ENCODE data around the gene ATP1B3.
"Not testable (repeated sequence)": the region's sequence is repeated elsewhere in the genome, so short reads cannot be mapped to it uniquely, and the experiment has no call there.

ATP1B3 gene

DNA sequence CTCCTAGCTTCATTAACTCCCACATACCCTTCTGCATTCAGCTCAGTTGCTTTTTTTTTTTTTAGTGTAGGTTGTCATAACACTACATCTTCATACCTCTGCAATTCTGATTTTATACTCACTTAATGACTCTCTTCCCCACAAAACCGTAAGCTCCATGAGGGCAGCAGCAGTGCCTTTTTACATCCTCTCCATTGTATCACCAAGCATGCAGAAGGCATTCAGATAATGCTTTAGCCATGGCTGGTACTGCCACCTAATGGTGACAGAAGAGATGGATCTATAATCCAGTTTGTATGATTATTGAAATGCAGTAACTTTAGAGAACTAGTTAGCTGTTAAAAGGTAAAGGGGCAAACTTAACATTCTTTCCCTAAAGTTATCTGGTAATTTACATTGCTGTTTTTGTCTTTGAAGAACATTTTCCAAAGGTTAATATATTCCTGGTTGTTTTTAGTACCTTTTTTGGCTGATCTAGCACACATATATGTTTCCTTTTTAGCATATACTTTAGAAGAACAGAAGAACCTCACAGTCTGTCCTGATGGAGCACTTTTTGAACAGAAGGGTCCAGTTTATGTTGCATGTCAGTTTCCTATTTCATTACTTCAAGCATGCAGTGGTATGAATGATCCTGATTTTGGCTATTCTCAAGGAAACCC lies 36.8 kb downstream of the ATP1B3 start:
- no peaks in the 10 kb centered on the region for H3K4me1 ChIP-seq (ENCODE audit: control extremely low read depth in 1 of 4, control insufficient read depth in 4 of 4, insufficient read depth in 4 of 4, low read length in 3 of 4)
- H3K27ac ChIP-seq (ENCODE audit: insufficient read depth in 1 of 2, low read depth in 1 of 2, low read length in 2 of 2, poor library complexity in 1 of 2, severe bottlenecking in 2 of 2): no peak overlapping the region
- CTCF ChIA-PET: interaction anchor here (0.5 to 3.4 kb wide), 41 partner anchors 10 to 453 kb away, joined by 3 to 26 read pairs (median 4); partner anchors contain the start of gene RNF7
- peak; percentile 71 to 87 (median 87) for DNase-seq
- H3K27me3 ChIP-seq (replicated peaks in 2 of 5; ENCODE audit: control insufficient read depth in 4 of 5, insufficient read depth in 5 of 5, low read length in 4 of 5): no peaks in the 10 kb centered on the region
- POLR2A ChIA-PET: interaction anchor here (0.6 kb wide), 1 partner anchor 977 kb away, joined by 3 read pairs; no protein-coding TSS in a partner anchor
- H3K4me3 ChIP-seq (ENCODE audit: control insufficient read depth in 1 of 7, extremely low read depth in 1 of 7, insufficient read depth in 4 of 7, low read depth in 2 of 7, low read length in 6 of 7): no peak overlapping the region
- peaks cover 18 to 57% (median 31%) of the 10 kb centered on the region in 4 experiments for H3K36me3 ChIP-seq (ENCODE audit: control insufficient read depth in 4 of 4, insufficient read depth in 4 of 4, low read length in 3 of 4)
- H3K9me3 ChIP-seq (ENCODE audit: control extremely low read depth in 1 of 5, control insufficient read depth in 4 of 5, insufficient read depth in 2 of 5, low read depth in 1 of 5, low read length in 4 of 5): peaks cover 0 to 4% (median 0%) of the 10 kb centered on the region in 5 experiments
- WGBS (ENCODE audit: insufficient coverage): 25% methylated on average over 1 of the region's 1 CpG

GRCh38 chr3:141914311-141914710 lies 37.9 kb downstream of the ATP1B3 start:
- CTCF ChIA-PET: interaction anchor here (1.1 to 3.4 kb wide), 18 partner anchors 9 to 454 kb away, joined by 3 to 26 read pairs (median 5); partner anchors contain the start of gene RNF7
- Histone ChIP-seq H3K36me3 (ENCODE audit: control insufficient read depth in 4 of 4, insufficient read depth in 4 of 4, low read length in 3 of 4) (peaks cover 16 to 50% (median 27%) of the 10 kb centered on the region in 4 experiments), H3K9me3 (ENCODE audit: control extremely low read depth in 1 of 5, control insufficient read depth in 4 of 5, insufficient read depth in 2 of 5, low read depth in 1 of 5, low read length in 4 of 5) (peaks cover 0 to 4% (median 0%) of the 10 kb centered on the region in 5 experiments), H3K4me1 (ENCODE audit: control extremely low read depth in 1 of 4, control insufficient read depth in 4 of 4, insufficient read depth in 4 of 4, low read length in 3 of 4) (no peaks in the 10 kb centered on the region), H3K4me3 (ENCODE audit: control insufficient read depth in 1 of 7, extremely low read depth in 1 of 7, insufficient read depth in 4 of 7, low read depth in 2 of 7, low read length in 6 of 7) (no peak overlapping the region), H3K27me3 (replicated peaks in 2 of 5; ENCODE audit: control insufficient read depth in 4 of 5, insufficient read depth in 5 of 5, low read length in 4 of 5) (no peaks in the 10 kb centered on the region), H3K27ac (ENCODE audit: insufficient read depth in 1 of 2, low read depth in 1 of 2, low read length in 2 of 2, poor library complexity in 1 of 2, severe bottlenecking in 2 of 2) (no peak overlapping the region)
- no peak for DNase-seq
- 92% methylated on average over 3 of the region's 4 CpGs for WGBS (ENCODE audit: insufficient coverage)
- POLR2A ChIA-PET: no interaction called here

GRCh38 chr3:141915016-141915415 lies 38.6 kb downstream of the ATP1B3 start:
- Histone ChIP-seq H3K36me3 (ENCODE audit: control insufficient read depth in 4 of 4, insufficient read depth in 4 of 4, low read length in 3 of 4) (peaks cover 13 to 50% (median 30%) of the 10 kb centered on the region in 4 experiments), H3K27me3 (replicated peaks in 2 of 5; ENCODE audit: control insufficient read depth in 4 of 5, insufficient read depth in 5 of 5, low read length in 4 of 5) (no peaks in the 10 kb centered on the region), H3K9me3 (ENCODE audit: control extremely low read depth in 1 of 5, control insufficient read depth in 4 of 5, insufficient read depth in 2 of 5, low read depth in 1 of 5, low read length in 4 of 5) (peaks cover 0 to 4% (median 0%) of the 10 kb centered on the region in 5 experiments), H3K27ac (ENCODE audit: insufficient read depth in 1 of 2, low read depth in 1 of 2, low read length in 2 of 2, poor library complexity in 1 of 2, severe bottlenecking in 2 of 2) (no peak overlapping the region), H3K4me1 (ENCODE audit: control extremely low read depth in 1 of 4, control insufficient read depth in 4 of 4, insufficient read depth in 4 of 4, low read length in 3 of 4) (no peaks in the 10 kb centered on the region), H3K4me3 (ENCODE audit: control insufficient read depth in 1 of 7, extremely low read depth in 1 of 7, insufficient read depth in 4 of 7, low read depth in 2 of 7, low read length in 6 of 7) (no peak overlapping the region)
- POLR2A ChIA-PET: no interaction called here
- CTCF ChIA-PET: interaction anchor here (0.7 to 3.4 kb wide), 10 partner anchors 8 to 454 kb away, joined by 3 to 26 read pairs (median 3); partner anchors contain the start of gene RNF7
- DNase-seq: no peak
- 100% methylated on average over 1 of the region's 5 CpGs for WGBS (ENCODE audit: insufficient coverage)

GRCh38 chr3:141915766-141916165 lies 39.3 kb downstream of the ATP1B3 start:
- no peak for DNase-seq
- Histone ChIP-seq H3K27me3 (replicated peaks in 2 of 5; ENCODE audit: control insufficient read depth in 4 of 5, insufficient read depth in 5 of 5, low read length in 4 of 5) (no peaks in the 10 kb centered on the region), H3K4me3 (ENCODE audit: control insufficient read depth in 1 of 7, extremely low read depth in 1 of 7, insufficient read depth in 4 of 7, low read depth in 2 of 7, low read length in 6 of 7) (no peak overlapping the region), H3K27ac (ENCODE audit: insufficient read depth in 1 of 2, low read depth in 1 of 2, low read length in 2 of 2, poor library complexity in 1 of 2, severe bottlenecking in 2 of 2) (no peak overlapping the region), H3K9me3 (ENCODE audit: control extremely low read depth in 1 of 5, control insufficient read depth in 4 of 5, insufficient read depth in 2 of 5, low read depth in 1 of 5, low read length in 4 of 5) (peaks cover 0 to 4% (median 0%) of the 10 kb centered on the region in 5 experiments), H3K36me3 (ENCODE audit: control insufficient read depth in 4 of 4, insufficient read depth in 4 of 4, low read length in 3 of 4) (peaks cover 12 to 55% (median 33%) of the 10 kb centered on the region in 4 experiments), H3K4me1 (ENCODE audit: control extremely low read depth in 1 of 4, control insufficient read depth in 4 of 4, insufficient read depth in 4 of 4, low read length in 3 of 4) (no peaks in the 10 kb centered on the region)
- CTCF ChIA-PET: interaction anchor here (1.1 kb wide), 1 partner anchor 9 kb away, joined by 3 read pairs; no protein-coding TSS in a partner anchor
- POLR2A ChIA-PET: interaction anchor here (0.7 kb wide), 1 partner anchor 11 kb away, joined by 4 read pairs; no protein-coding TSS in a partner anchor
- 100% methylated on average over 1 of the region's 2 CpGs for WGBS (ENCODE audit: insufficient coverage)

DNA sequence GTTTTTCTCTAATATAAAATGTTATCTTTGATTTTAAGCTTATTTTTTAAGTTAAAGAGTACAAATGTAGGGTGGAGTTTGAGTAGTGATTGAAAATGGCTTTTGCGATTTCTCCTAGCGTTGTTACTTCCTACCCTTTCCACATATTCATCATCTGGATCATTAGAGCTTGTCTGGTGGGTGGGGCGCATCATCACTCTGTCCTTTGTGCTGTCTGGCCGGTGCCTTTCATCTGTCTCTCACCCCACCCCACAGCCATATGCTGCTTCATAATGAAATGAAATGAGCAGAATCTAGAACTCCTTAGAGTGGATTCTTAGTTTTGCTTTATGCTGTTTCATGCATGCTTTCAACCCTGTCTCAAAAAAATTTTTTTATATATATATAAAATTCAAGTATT lies 44.3 kb downstream of the ATP1B3 start:
- no peak overlapping the region for H3K27ac ChIP-seq (ENCODE audit: insufficient read depth in 1 of 2, low read depth in 1 of 2, low read length in 2 of 2, poor library complexity in 1 of 2, severe bottlenecking in 2 of 2)
- DNase-seq: no peak
- CTCF ChIA-PET: no interaction called here
- peaks cover 6 to 49% (median 25%) of the 10 kb centered on the region in 4 experiments for H3K36me3 ChIP-seq (ENCODE audit: control insufficient read depth in 4 of 4, insufficient read depth in 4 of 4, low read length in 3 of 4)
- WGBS (ENCODE audit: insufficient coverage): no CpG with 5 or more reads among the region's 4 CpGs
- H3K27me3 ChIP-seq (replicated peaks in 2 of 5; ENCODE audit: control insufficient read depth in 4 of 5, insufficient read depth in 5 of 5, low read length in 4 of 5): no peaks in the 10 kb centered on the region
- no peaks in the 10 kb centered on the region for H3K9me3 ChIP-seq (ENCODE audit: control extremely low read depth in 1 of 5, control insufficient read depth in 4 of 5, insufficient read depth in 2 of 5, low read depth in 1 of 5, low read length in 4 of 5)
- POLR2A ChIA-PET: no interaction called here
- no peaks in the 10 kb centered on the region for H3K4me1 ChIP-seq (ENCODE audit: control extremely low read depth in 1 of 4, control insufficient read depth in 4 of 4, insufficient read depth in 4 of 4, low read length in 3 of 4)
- no peak overlapping the region for H3K4me3 ChIP-seq (ENCODE audit: control insufficient read depth in 1 of 7, extremely low read depth in 1 of 7, insufficient read depth in 4 of 7, low read depth in 2 of 7, low read length in 6 of 7)

- DNase-seq: no peak
- Histone ChIP-seq H3K36me3 (ENCODE audit: control insufficient read depth in 4 of 4, insufficient read depth in 4 of 4, low read length in 3 of 4) (peaks cover 6 to 47% (median 23%) of the 10 kb centered on the region in 4 experiments), H3K27me3 (replicated peaks in 2 of 5; ENCODE audit: control insufficient read depth in 4 of 5, insufficient read depth in 5 of 5, low read length in 4 of 5) (no peaks in the 10 kb centered on the region), H3K4me3 (ENCODE audit: control insufficient read depth in 1 of 7, extremely low read depth in 1 of 7, insufficient read depth in 4 of 7, low read depth in 2 of 7, low read length in 6 of 7) (no peak overlapping the region), H3K27ac (ENCODE audit: insufficient read depth in 1 of 2, low read depth in 1 of 2, low read length in 2 of 2, poor library complexity in 1 of 2, severe bottlenecking in 2 of 2) (no peak overlapping the region), H3K9me3 (ENCODE audit: control extremely low read depth in 1 of 5, control insufficient read depth in 4 of 5, insufficient read depth in 2 of 5, low read depth in 1 of 5, low read length in 4 of 5) (no peaks in the 10 kb centered on the region), H3K4me1 (ENCODE audit: control extremely low read depth in 1 of 4, control insufficient read depth in 4 of 4, insufficient read depth in 4 of 4, low read length in 3 of 4) (no peaks in the 10 kb centered on the region)
- 100% methylated on average over 1 of the region's 2 CpGs for WGBS (ENCODE audit: insufficient coverage)
- ChIA-PET CTCF (no interaction called here), POLR2A (no interaction called here)
These were observed 44.9 kb downstream of the ATP1B3 start for GRCh38 chr3:141921316-141921715.

DNA sequence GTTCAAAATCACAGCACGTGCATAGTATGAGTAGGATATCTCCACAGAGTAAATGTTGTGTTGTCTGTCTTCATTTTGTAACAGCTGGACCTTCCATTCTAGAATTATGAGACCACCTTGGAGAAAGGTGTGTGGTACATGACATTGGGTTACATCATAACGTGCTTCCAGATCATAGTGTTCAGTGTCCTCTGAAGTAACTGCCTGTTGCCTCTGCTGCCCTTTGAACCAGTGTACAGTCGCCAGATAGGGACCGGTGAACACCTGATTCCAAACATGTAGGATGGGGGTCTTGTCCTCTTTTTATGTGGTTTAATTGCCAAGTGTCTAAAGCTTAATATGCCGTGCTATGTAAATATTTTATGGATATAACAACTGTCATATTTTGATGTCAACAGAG lies 49.2 kb downstream of the ATP1B3 start:
- H3K4me1 ChIP-seq (ENCODE audit: control extremely low read depth in 1 of 4, control insufficient read depth in 4 of 4, insufficient read depth in 4 of 4, low read length in 3 of 4); H3K27ac ChIP-seq (ENCODE audit: insufficient read depth in 1 of 2, low read depth in 1 of 2, low read length in 2 of 2, poor library complexity in 1 of 2, severe bottlenecking in 2 of 2); H3K27me3 ChIP-seq (replicated peaks in 2 of 5; ENCODE audit: control insufficient read depth in 4 of 5, insufficient read depth in 5 of 5, low read length in 4 of 5); DNase-seq; H3K4me3 ChIP-seq (ENCODE audit: control insufficient read depth in 1 of 7, extremely low read depth in 1 of 7, insufficient read depth in 4 of 7, low read depth in 2 of 7, low read length in 6 of 7); CTCF ChIA-PET; H3K9me3 ChIP-seq (ENCODE audit: control extremely low read depth in 1 of 5, control insufficient read depth in 4 of 5, insufficient read depth in 2 of 5, low read depth in 1 of 5, low read length in 4 of 5): not testable (repeated sequence)
- 100% methylated on average over 2 of the region's 5 CpGs for WGBS (ENCODE audit: insufficient coverage)
- H3K36me3 ChIP-seq (ENCODE audit: control insufficient read depth in 4 of 4, insufficient read depth in 4 of 4, low read length in 3 of 4): peaks cover 6 to 40% (median 19%) of the 10 kb centered on the region in 4 experiments
- POLR2A ChIA-PET: interaction anchor here (0.6 kb wide), 1 partner anchor 11 kb away, joined by 6 read pairs; no protein-coding TSS in a partner anchor
